Endothelial cell of umbilical vein (primary cell): ENCODE results near the gene PTPRD. TPM values are rescaled to one million over a fixed set of nuclear protein-coding genes. Genes with fewer than 3 reads are reported as not detected.

Source experiments
- BruUV-seq: library from RNA; stranded (reverse); fragments of 400-500 nt; replicated peaks from 2 replicates; lab custom pipeline; 2021; lab: Mats Ljungman, UMichigan
- CTCF ChIA-PET: fragments of 300-600, 350-600 bp; sonication (Branson Sonifier 250); formaldehyde crosslinking; loops from one replicate; lab custom pipeline; 2021; ENCODE audit warnings: antibody characterized with exemption, inconsistent platforms; lab: Charles Lee
- POLR2A ChIA-PET: fragments of 300-600, 350-600 bp; sonication (Branson Sonifier 250); formaldehyde crosslinking; loops from one replicate; lab custom pipeline; 2021; ENCODE audit warnings: antibody characterized with exemption, inconsistent platforms; lab: Charles Lee
- DNase-seq: peaks from one replicate; pipeline ENCODE4 v3.0.0-alpha.2; 2011; ENCODE audit warnings: low read depth, low spot score
- FAIRE-seq: peaks from 2 replicates; lab custom pipeline; 2011; peaks lifted over from hg19 to GRCh38; lab: Jason Lieb, UNC
- H2AFZ ChIP-seq: 2 replicates; pipeline ENCODE4 v1.6.0; 2012; ENCODE audit warnings: low read depth, low read length, control low read depth, inconsistent platforms
- H3K27ac ChIP-seq: 2 replicates; pipeline ENCODE4 v1.5.1; 2011; ENCODE audit warnings: low read depth, mild to moderate bottlenecking, control low read depth, low read length, moderate library complexity; ENCODE audit not compliant: insufficient read depth
- H3K27me3 ChIP-seq, 2 experiments: 2 replicates each; pipeline versions ENCODE4 v1.6.0 to v1.6.1; 2011; ENCODE audit warnings: low read length in 2 of 2, mixed read lengths in 1 of 2; ENCODE audit not compliant: control insufficient read depth in 2 of 2, insufficient read depth in 2 of 2
- H3K36me3 ChIP-seq, 2 experiments: 2 replicates in 1 of 2; 3 replicates in 1 of 2; pipeline ENCODE4 v1.5.1; 2011; ENCODE audit warnings: low read length in 2 of 2, mild to moderate bottlenecking in 1 of 2, moderate library complexity in 1 of 2; ENCODE audit not compliant: control insufficient read depth in 2 of 2, insufficient read depth in 2 of 2; ENCODE audit errors: extremely low read depth in 1 of 2
- H3K4me1 ChIP-seq: 3 replicates; pipeline ENCODE4 v1.5.1; 2011; ENCODE audit warnings: mild to moderate bottlenecking, low read length; ENCODE audit not compliant: control insufficient read depth, insufficient read depth; ENCODE audit errors: extremely low read depth
- H3K4me2 ChIP-seq: 2 replicates; pipeline ENCODE4 v1.6.1; 2011; ENCODE audit warnings: low read length, control low read depth, mixed read lengths; ENCODE audit not compliant: insufficient read depth
- H3K4me3 ChIP-seq, 3 experiments: fragments of 200-600 bp in 1 of 3; sonication (generic), shearing (Covaris generic) in 1 of 3; replicated peaks in 1 of 3; 2 replicates each; pipeline ENCODE4 v1.5.1; 2011 to 2016; ENCODE audit warnings: control low read depth in 3 of 3, low read length in 3 of 3, mild to moderate bottlenecking in 2 of 3, inconsistent platforms in 1 of 3, low read depth in 1 of 3, moderate library complexity in 1 of 3; ENCODE audit not compliant: insufficient read depth in 1 of 3
- H3K79me2 ChIP-seq: 2 replicates; pipeline ENCODE4 v1.6.0; 2012; ENCODE audit warnings: low read length, inconsistent platforms; ENCODE audit not compliant: control insufficient read depth, insufficient read depth
- H3K9ac ChIP-seq: replicated peaks from 2 replicates; pipeline ENCODE3; 2011; ENCODE audit warnings: low read length, control low read depth; ENCODE audit not compliant: insufficient read depth; ENCODE audit errors: extremely low read depth
- H3K9me1 ChIP-seq: replicated peaks from 3 replicates; pipeline ENCODE4 v1.6.0; 2011; ENCODE audit warnings: mild to moderate bottlenecking, low read length; ENCODE audit not compliant: control insufficient read depth, insufficient read depth; ENCODE audit errors: extremely low read depth
- H3K9me3 ChIP-seq: replicated peaks from 2 replicates; pipeline ENCODE4 v1.5.1; 2012; ENCODE audit warnings: low read length, inconsistent platforms; ENCODE audit not compliant: control insufficient read depth, insufficient read depth
- H4K20me1 ChIP-seq: replicated peaks from 2 replicates; pipeline ENCODE3; 2011; ENCODE audit warnings: mild to moderate bottlenecking, low read length; ENCODE audit not compliant: control insufficient read depth, insufficient read depth; ENCODE audit errors: extremely low read depth
- CTCF ChIP-seq, 2 donors: IDR thresholded peaks; 1 replicate in 1 of 2; 2 replicates in 1 of 2; pipeline ENCODE4 v1.5.1; 2011; ENCODE audit warnings: low read length in 2 of 2, mild to moderate bottlenecking in 2 of 2, moderate library complexity in 2 of 2, control low read depth in 1 of 2, inconsistent platforms in 1 of 2, low read depth in 1 of 2; ENCODE audit not compliant: insufficient read depth in 1 of 2; ENCODE audit errors: extremely low read depth in 1 of 2
- EZH2 ChIP-seq: IDR thresholded peaks from 2 replicates; pipeline ENCODE4 v1.6.1; 2012; ENCODE audit warnings: borderline replicate concordance, low read depth, mild to moderate bottlenecking, moderate library complexity, low read length, inconsistent platforms; ENCODE audit not compliant: severe bottlenecking
- FOS ChIP-seq: IDR thresholded peaks from 2 replicates; pipeline ENCODE4 v1.6.1; 2011; ENCODE audit warnings: mild to moderate bottlenecking, low read length, moderate library complexity, borderline replicate concordance; ENCODE audit not compliant: insufficient read depth
- GATA2 ChIP-seq: IDR thresholded peaks from 2 replicates; pipeline ENCODE4 v1.7.0; 2011; ENCODE audit warnings: low read depth, mild to moderate bottlenecking, moderate library complexity, mixed read lengths, low read length; ENCODE audit not compliant: insufficient read length, insufficient read depth
- JUN ChIP-seq: IDR thresholded peaks from 2 replicates; pipeline ENCODE4 v1.6.1; 2011; ENCODE audit warnings: borderline replicate concordance, low read depth; ENCODE audit not compliant: insufficient read length, insufficient read depth
- MYC ChIP-seq: IDR thresholded peaks from one replicate; pipeline ENCODE4 v1.6.1; 2011; ENCODE audit warnings: mild to moderate bottlenecking, low read depth, low read length
- POLR2A ChIP-seq: IDR thresholded peaks from 2 replicates; pipeline ENCODE4 v1.6.1; 2012; ENCODE audit warnings: low read depth, mild to moderate bottlenecking, control low read depth, low read length
- POLR2AphosphoS5 ChIP-seq: IDR thresholded peaks from 2 replicates; pipeline ENCODE4 v1.6.1; 2012; ENCODE audit warnings: low read depth, mild to moderate bottlenecking, control low read depth, low read length, moderate library complexity; ENCODE audit not compliant: insufficient read depth
- dilution Hi-C: fragments of 300-500 bp; cut with MboI; formaldehyde crosslinking; loops from one replicate; pipeline ENCODE4 v1.15.0; 2019; ENCODE audit warnings: low sequenced_read_pairs; ENCODE audit not compliant: extremely low pct_ligation_motif_present
- intact Hi-C: fragments of 100-400 bp; cut with micrococcal nuclease; formaldehyde crosslinking; loops from one replicate; pipeline ENCODE4 v1.10.0; 2022
- polyA plus RNA-seq, 4 experiments: library from polyadenylated mRNA; depleted of rRNA in 3 of 4; stranded (reverse) in 3 of 4; unstranded in 1 of 4; fragments of >200 nt; gene quantifications; 2 replicates each; pipeline versions ENCODE4 v1.2.1 to v1.2.3, GENCODE V29; 2011 to 2012; ENCODE audit warnings: missing spikeins in 1 of 4
- total RNA-seq: library from RNA; stranded (reverse); gene quantifications from 2 replicates; pipeline ENCODE4 v1.2.3, GENCODE V29; 2021
- TF ChIP-seq, protein P1 (sequence below): IDR thresholded peaks from 2 replicates; pipeline ENCODE4 v1.6.1; 2011; ENCODE audit not compliant: insufficient read depth, insufficient read length

The PTPRD gene
- total and polyA plus RNA-seq, 2 donors (not counting 3 experiments of a cell fraction or from before 2014, with no cell fraction given), result 5.5 to 5.7 TPM

GRCh38 chr9:10512144-10512543 lies 100.7 kb downstream of the PTPRD start:
- Histone ChIP-seq H3K36me3 (no peaks in the 10 kb centered on the region), H3K9me1 (no peaks in the 10 kb centered on the region), H3K4me3 (no peak overlapping the region), H2AFZ (no peak overlapping the region), H3K9ac (no peak overlapping the region), H3K9me3 (no peaks in the 10 kb centered on the region), H3K4me1 (no peaks in the 10 kb centered on the region), H3K79me2 (no peaks in the 10 kb centered on the region), H4K20me1 (no peaks in the 10 kb centered on the region), H3K27me3 (no peaks in the 10 kb centered on the region), H3K4me2 (no peak overlapping the region), H3K27ac (no peak overlapping the region)
- intact Hi-C loops, result no loop called here
- POLR2A ChIA-PET, result no interaction called here
- no TSS peak for BruUV-seq
- no peak for FAIRE-seq
- CTCF ChIA-PET, result no interaction called here
- DNase-seq, result no peak
- TF ChIP-seq EZH2 (no peak), FOS (no peak), JUN (no peak), CTCF (IDR thresholded peaks at IDR 0.05; ENCODE audit: extremely low read depth in 1 of 2, insufficient read depth in 1 of 2, low read depth in 1 of 2, low read length in 2 of 2) (no peak), POLR2AphosphoS5 (no peak), MYC (no peak), POLR2A (no peak), GATA2 (no peak)
- TF ChIP-seq, protein P1, sequence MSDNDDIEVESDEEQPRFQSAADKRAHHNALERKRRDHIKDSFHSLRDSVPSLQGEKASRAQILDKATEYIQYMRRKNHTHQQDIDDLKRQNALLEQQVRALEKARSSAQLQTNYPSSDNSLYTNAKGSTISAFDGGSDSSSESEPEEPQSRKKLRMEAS, result no peak
- dilution Hi-C loops, result no loop called here
